ENCODE data around the gene UNC13B.

- TF ChIP-seq RAD21 (IDR thresholded peaks at IDR 0.05; ENCODE audit: low read depth) (no peak), POLR2A (IDR thresholded peaks at IDR 0.05; ENCODE audit: borderline replicate concordance, extremely low read depth, insufficient read depth, insufficient read length) (no peak), POLR2AphosphoS5 (IDR thresholded peaks at IDR 0.05; ENCODE audit: low read depth, low read length) (no peak), CTCF (IDR thresholded peaks at IDR 0.05 in 2 of 3, conservative IDR thresholded peaks at IDR 0.05 in 1 of 3; ENCODE audit: borderline replicate concordance in 1 of 3, insufficient read depth in 1 of 3, low read depth in 2 of 3, low read length in 2 of 3) (no peak), SP1 (IDR thresholded peaks at IDR 0.05; ENCODE audit: low read depth) (no peak), CBX3 (IDR thresholded peaks at IDR 0.05; ENCODE audit: low read depth) (no peak), EZH2 (IDR thresholded peaks at IDR 0.05) (no peak), SIN3A (IDR thresholded peaks at IDR 0.05; ENCODE audit: low read depth) (no peak), YY1 (IDR thresholded peaks at IDR 0.05; ENCODE audit: extremely low read depth, insufficient replicate concordance, low read depth, low read length) (no peak), MAX (IDR thresholded peaks at IDR 0.05) (no peak)
Observed at GRCh38 chr9:35338086-35338485, 176.3 kb downstream of the UNC13B start.
